Muscle of arm (tissue), 12 donors: ENCODE data around the gene AFAP1. TPM values are rescaled to one million over a fixed set of nuclear protein-coding genes. Genes with fewer than 3 reads are reported as not detected.

Experiments
- DNase-seq: peaks from one replicate; pipeline ENCODE4 v3.0.0-alpha.2; 2013
- polyA plus RNA-seq, 12 donors: library from polyadenylated mRNA; unstranded; fragments of 120-200 nt; gene quantifications; one replicate each; pipeline ENCODE4 v1.2.1, GENCODE V29; 2013; ENCODE audit not compliant: insufficient read length in 12 of 12

The AFAP1 gene
- polyA plus RNA-seq, 12 donors: 27.8 to 46.1 (median 33.4) TPM; not detected in 1

GRCh38 chr4:7824218-7824617 lies 115.4 kb downstream of the AFAP1 start:
- no peak for DNase-seq

- no peak for DNase-seq
Measured at GRCh38 chr4:7823416-7823824, 116.2 kb downstream of the AFAP1 start.

GRCh38 chr4:7822877-7823276 lies 116.8 kb downstream of the AFAP1 start:
- DNase-seq: no peak

GRCh38 chr4:7822137-7822505 lies 117.5 kb downstream of the AFAP1 start:
- no peak for DNase-seq

- no peak for DNase-seq
Measured at GRCh38 chr4:7821245-7822136, 118.2 kb downstream of the AFAP1 start.

GRCh38 chr4:7820031-7820818 lies 119.4 kb downstream of the AFAP1 start:
- DNase-seq: no peak

- DNase-seq: no peak
Measured at GRCh38 chr4:7819446-7819845, 120.2 kb downstream of the AFAP1 start.

GRCh38 chr4:7818399-7818911 lies 121.2 kb downstream of the AFAP1 start:
- DNase-seq: no peak

GRCh38 chr4:7817877-7818398 lies 121.7 kb downstream of the AFAP1 start:
- DNase-seq: no peak

GRCh38 chr4:7816771-7817170 lies 122.9 kb downstream of the AFAP1 start:
- DNase-seq: no peak

GRCh38 chr4:7815981-7816380 lies 123.7 kb downstream of the AFAP1 start:
- DNase-seq: no peak

- no peak for DNase-seq
Measured at GRCh38 chr4:7815562-7815961, 124.1 kb downstream of the AFAP1 start.

- no peak for DNase-seq
Measured at GRCh38 chr4:7814451-7814850, 125.2 kb downstream of the AFAP1 start.

- DNase-seq: no peak
Measured at GRCh38 chr4:7813674-7814073, 126.0 kb downstream of the AFAP1 start.

- no peak for DNase-seq
Measured at GRCh38 chr4:7812921-7813320, 126.7 kb downstream of the AFAP1 start.

GRCh38 chr4:7812231-7812857 lies 127.3 kb downstream of the AFAP1 start:
- no peak for DNase-seq

GRCh38 chr4:7811536-7812191 lies 128.0 kb downstream of the AFAP1 start:
- no peak for DNase-seq

GRCh38 chr4:7810783-7811535 lies 128.7 kb downstream of the AFAP1 start:
- DNase-seq: no peak

- no peak for DNase-seq
Measured at GRCh38 chr4:7808752-7809151, 130.9 kb downstream of the AFAP1 start.

GRCh38 chr4:7808181-7808580 lies 131.5 kb downstream of the AFAP1 start:
- no peak for DNase-seq
